GM21515 (cell line): Measurements from ENCODE around the gene SMIM13.
"Not testable (repeated sequence)": the region's sequence is repeated elsewhere in the genome, so short reads cannot be mapped to it uniquely, and the experiment has no call there.

Source experiments
- ATAC-seq: cut with Tn5 transposase; IDR thresholded peaks from one replicate; pipeline ENCODE4 v1.9.1; 2021; ENCODE audit not compliant: unreplicated experiment

Gene SMIM13

GRCh38 chr6:11083491-11083890 is 10.1 kb upstream of the SMIM13 start:
- no peak for ATAC-seq

- no peak for ATAC-seq
Measured at GRCh38 chr6:11083956-11084355, 9.7 kb upstream of the SMIM13 start.

GRCh38 chr6:11085758-11086435 is 7.7 kb upstream of the SMIM13 start:
- no peak for ATAC-seq

GRCh38 chr6:11087141-11087812 is 6.4 kb upstream of the SMIM13 start:
- not testable (repeated sequence) for ATAC-seq

GRCh38 chr6:11089695-11090094 is 3.9 kb upstream of the SMIM13 start:
- ATAC-seq = no peak

- not testable (repeated sequence) for ATAC-seq
Measured at GRCh38 chr6:11091141-11091540, 2.5 kb upstream of the SMIM13 start.

- peak; percentile 41 for ATAC-seq
Measured at GRCh38 chr6:11092668-11093375, 812 bp upstream of the SMIM13 start.

- ATAC-seq = peak; percentile 25
Measured at GRCh38 chr6:11093376-11093625, 333 bp upstream of the SMIM13 start.

GRCh38 chr6:11094411-11094851 is 797 bp downstream of the SMIM13 start:
- peak; percentile 38 for ATAC-seq

GRCh38 chr6:11094941-11095340 is 1.3 kb downstream of the SMIM13 start:
- ATAC-seq = no peak

GRCh38 chr6:11096109-11096508 is 2.5 kb downstream of the SMIM13 start:
- no peak for ATAC-seq

GRCh38 chr6:11097476-11097875 is 3.8 kb downstream of the SMIM13 start:
- ATAC-seq = no peak

- no peak for ATAC-seq
Measured at GRCh38 chr6:11098004-11098403, 4.4 kb downstream of the SMIM13 start.

- no peak for ATAC-seq
Measured at GRCh38 chr6:11101417-11101816, 7.8 kb downstream of the SMIM13 start.

GRCh38 chr6:11103065-11103464 is 9.4 kb downstream of the SMIM13 start:
- ATAC-seq = no peak

- no peak for ATAC-seq
Measured at GRCh38 chr6:11108726-11109125, 15.1 kb downstream of the SMIM13 start.

GRCh38 chr6:11110921-11111768 is 17.5 kb downstream of the SMIM13 start, which contains the start of gene ERVFRD-1:
TSS of gene ERVFRD-1 (minus strand) at chr6:11111725. CDS start at chr6:11105310, 6,415 bp downstream.
- no peak for ATAC-seq

GRCh38 chr6:11111769-11112437 is 18.3 kb downstream of the SMIM13 start:
- ATAC-seq = no peak

- no peak for ATAC-seq
Measured at GRCh38 chr6:11113038-11113437, 19.4 kb downstream of the SMIM13 start.

- not testable (repeated sequence) for ATAC-seq
Measured at GRCh38 chr6:11115808-11116536, 22.3 kb downstream of the SMIM13 start.
